GM19324 (cell line): ENCODE measurements around the gene CFTR.
"Not testable (repeated sequence)": the region's sequence is repeated elsewhere in the genome, so short reads cannot be mapped to it uniquely, and the experiment has no call there.

Experiments
- ATAC-seq: cut with Tn5 transposase; IDR thresholded peaks from one replicate; pipeline ENCODE4 v1.9.1; 2021; ENCODE audit warnings: mild to moderate bottlenecking, moderate library complexity; ENCODE audit not compliant: unreplicated experiment, low FRiP score

The CFTR gene

DNA sequence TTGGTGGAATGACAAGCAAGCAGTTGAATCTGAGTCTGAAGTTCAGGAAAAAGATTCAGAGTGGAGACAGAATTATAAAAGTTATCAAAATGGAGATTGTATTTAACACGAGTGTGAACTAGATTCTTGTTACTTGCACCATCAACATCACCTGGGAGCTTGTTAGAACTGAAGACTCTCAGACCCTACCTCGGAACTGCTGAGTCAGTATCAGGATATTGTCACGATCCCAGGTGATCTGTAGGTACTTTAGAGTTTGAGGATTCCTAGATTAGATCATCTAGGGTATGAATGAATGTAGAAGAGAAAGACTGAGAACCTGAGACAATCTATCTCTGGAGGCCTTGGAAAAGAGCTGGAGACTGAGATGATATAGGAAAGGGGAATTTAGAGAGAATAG, 199.3 kb downstream of the CFTR start:
- ATAC-seq: no peak

DNA sequence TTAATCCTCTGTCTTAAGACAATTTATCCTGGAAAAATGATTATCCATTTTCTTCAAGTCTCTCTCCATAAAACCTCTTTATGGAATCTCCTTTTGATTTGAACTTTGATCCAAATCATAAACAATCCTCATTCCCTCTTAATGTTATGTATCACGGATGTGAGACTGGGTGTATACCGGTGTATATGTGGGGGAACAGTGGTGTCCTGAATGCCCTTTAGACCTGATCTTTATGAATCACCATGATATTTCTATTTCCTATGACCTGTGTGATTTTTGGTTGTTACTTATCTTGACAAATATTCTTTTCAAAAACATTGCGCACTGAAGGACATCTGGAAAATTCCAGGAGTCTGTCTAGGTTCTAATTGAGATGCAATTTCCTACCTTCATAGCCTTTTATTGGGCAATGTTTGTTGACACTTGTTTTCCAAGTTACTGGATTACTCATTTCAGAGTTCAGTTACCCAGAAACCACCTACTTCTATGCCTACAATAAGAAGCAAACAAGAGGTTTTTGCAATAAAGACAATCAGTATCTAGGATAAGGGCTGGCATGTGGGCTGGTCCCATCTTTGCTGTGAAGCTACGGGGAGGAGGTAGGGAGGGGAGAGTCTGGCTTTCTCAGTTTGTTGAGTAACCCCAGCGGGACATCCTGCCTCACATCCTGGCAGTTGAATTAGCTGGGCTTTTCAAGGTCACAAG, 203.0 kb downstream of the CFTR start:
- ATAC-seq: no peak

DNA sequence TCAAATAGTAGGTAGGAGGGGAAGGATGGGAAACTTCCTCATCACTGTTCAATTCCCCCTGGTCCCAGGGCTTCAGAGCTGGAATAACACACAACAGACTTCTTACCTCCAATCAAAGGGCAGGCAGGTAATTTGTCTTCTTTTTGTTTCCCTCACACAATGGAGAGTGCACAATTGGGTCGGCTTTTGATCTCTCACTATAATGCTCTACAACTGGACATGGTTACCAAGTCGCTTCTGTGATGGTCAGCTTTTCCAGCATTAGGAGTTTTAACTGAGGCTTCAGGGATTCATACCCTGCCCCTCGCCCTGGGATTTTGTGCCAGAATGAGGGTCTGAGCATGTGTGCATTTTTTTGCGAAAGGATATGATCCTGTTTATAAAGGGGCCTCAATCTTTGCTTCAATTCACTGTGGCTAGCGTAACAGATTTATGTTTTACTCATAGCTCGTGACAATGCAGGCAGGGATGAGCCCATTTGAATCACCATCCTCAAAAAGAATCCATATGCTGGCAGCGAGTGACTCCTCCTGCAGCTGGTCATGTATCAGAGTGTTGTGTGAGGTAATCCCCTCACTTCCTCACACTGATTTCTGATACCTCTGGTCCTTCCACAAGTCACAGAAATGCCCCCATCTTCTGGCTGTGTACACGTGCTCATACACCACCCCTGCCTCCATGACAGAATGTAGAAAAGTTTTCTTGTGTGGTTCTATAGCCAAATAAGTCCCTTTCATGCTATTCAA, 203.8 kb downstream of the CFTR start:
- no peak for ATAC-seq

DNA sequence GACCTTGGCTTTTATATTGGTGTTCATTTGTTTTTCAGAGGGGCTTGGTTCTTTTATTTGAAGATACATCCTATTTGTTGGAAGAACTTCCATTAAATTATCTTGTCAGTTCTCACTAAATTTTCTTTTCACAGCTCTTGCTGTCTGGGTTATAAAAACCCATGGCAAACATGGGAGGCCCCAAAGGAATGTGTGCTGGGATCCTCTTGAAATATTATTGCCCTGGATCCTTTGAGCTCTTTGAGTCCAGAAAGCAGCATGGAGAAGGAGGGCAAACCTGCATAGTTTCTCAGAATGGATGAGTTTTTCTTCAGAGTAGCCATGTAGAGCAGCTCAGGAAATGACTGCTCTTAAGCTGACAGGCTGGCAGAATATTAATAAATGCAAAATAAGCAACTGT, 206.0 kb downstream of the CFTR start:
- ATAC-seq: no peak

GRCh38 chr7:117686311-117686935, 206.6 kb downstream of the CFTR start:
- ATAC-seq: no peak

DNA sequence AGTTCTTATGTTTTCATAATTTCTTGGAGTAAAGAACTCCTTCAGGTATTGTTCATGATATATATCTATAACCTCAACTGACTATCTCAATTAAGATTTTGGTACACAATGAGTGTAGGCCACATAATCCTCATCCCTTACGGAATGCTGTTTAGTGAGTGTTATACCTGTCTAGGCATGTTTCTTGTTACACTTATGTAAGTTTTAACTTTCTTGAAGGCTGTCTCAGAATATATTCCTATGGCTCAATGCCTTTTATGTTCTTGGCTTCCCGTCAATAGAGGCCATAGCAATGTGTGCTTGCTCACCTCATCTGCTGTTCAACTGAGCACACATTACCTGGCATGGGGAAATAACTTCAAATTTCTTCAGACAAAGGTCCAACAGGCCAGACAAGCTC, 208.3 kb downstream of the CFTR start:
- ATAC-seq: no peak

- ATAC-seq: no peak
Measured at GRCh38 chr7:117689406-117689805, 209.6 kb downstream of the CFTR start.

DNA sequence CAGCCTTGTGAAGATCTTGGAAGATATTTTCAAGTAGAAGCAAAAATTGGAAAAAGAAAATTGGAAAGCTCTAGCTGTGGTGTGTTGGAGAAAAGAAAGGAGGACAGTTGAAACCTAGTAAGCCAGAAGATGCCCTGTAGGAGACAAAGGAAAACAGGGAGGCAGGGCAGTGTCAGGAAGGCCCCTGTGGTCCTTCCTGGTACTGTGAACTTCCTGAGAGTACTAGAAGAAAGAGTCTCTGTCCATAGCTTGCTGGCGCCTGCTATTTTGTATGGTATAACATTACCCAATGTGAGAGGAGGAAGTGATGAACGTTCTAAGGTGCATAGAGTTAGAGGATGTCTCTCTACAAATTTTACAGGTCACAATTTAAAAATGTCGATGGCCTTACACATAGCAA, 210.3 kb downstream of the CFTR start:
- no peak for ATAC-seq

DNA sequence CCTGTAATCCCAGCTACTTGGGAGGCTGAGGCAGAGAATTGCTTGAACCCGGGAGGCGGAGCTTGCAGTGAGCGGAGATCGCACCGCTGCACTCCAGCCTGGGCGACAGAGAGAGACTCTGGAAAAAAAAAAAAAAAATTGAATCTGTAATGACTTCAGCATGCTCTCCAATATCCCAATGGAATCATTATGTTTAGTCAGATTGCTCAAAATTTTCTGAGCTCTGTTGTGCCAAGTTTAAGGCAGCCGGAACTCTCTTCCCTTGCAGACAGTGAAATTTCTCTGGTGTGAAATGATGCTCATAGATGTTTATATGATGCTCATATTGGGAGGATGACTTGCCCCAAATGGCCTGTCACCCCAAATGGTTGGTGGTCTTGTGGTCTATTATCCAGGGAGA, 212.5 kb downstream of the CFTR start:
- no peak for ATAC-seq

- no peak for ATAC-seq
Measured at GRCh38 chr7:117698018-117698417, 218.2 kb downstream of the CFTR start.

- no peak for ATAC-seq
Measured at GRCh38 chr7:117704063-117704462, 224.2 kb downstream of the CFTR start.

- no peak for ATAC-seq
Measured at GRCh38 chr7:117705630-117706029, 225.8 kb downstream of the CFTR start.

DNA sequence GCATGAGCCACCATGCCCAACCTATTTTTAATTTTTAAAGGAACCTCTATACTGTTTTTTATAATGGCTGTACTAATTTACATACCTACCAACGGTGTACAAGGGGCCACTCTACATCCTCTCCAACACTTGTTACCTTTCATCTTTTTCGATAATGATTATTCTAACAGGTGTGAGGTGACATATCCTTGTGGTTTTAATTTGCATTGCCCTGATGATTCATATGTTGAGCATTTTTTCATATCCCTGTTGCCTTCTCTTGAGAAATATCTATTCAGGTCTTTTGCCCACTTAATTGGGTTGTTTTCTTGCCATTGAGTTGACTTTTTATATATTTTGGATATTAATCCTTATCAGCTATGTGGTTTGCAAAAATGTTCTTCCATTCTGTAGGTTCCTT, 226.4 kb downstream of the CFTR start:
- ATAC-seq: no peak

DNA sequence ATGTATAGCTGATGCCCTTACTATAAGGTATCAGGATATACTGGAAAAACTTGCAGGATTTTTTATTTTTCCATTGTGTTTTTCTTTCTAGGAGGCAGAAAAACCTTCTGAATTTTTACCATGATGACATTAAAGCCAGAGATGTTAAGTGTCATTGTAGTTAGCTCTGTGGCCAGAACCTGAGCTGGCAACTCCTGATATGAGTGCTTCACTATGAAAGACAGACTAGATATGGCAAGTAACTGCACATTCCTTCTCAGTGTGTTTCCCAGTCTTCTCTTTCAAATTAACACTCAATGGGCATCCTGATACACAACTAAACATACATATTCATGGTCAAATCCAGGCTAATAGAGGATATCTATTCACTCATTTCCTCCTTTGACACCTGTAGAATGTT, 227.3 kb downstream of the CFTR start:
- no peak for ATAC-seq

GRCh38 chr7:117708173-117708572, 228.3 kb downstream of the CFTR start:
- ATAC-seq: not testable (repeated sequence)

- ATAC-seq: no peak
Measured at GRCh38 chr7:117711556-117711955, 231.7 kb downstream of the CFTR start.

- peak; percentile 81 for ATAC-seq
Measured at GRCh38 chr7:117715784-117716445, 236.1 kb downstream of the CFTR start.

GRCh38 chr7:117716707-117717299, 237.0 kb downstream of the CFTR start:
- ATAC-seq: no peak

DNA sequence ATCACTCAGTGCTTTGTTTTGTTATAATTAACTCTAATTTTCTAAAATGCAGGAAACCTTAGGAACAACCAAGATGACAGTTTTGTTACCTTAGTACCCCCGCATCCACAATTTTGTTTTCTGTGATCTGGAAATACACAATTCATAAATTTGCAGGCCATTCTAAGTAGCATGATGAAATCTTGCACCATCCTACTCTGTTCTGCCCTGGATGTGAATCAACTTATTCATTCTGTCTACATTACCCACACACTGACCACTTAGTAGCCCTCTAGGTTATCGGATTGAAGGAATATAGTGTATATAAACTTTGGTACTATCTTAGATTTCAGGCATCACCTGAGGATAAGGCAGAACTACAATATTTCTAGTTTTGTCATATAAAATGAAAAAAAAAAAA, 237.5 kb downstream of the CFTR start:
- ATAC-seq: no peak
